Measurements from ENCODE around the gene RAB29. TPM values are rescaled to one million over a fixed set of nuclear protein-coding genes. Genes with fewer than 3 reads are reported as not detected.

RAB29 gene
- total and polyA plus RNA-seq, 9 of the 15 experiments (the other 6 are each of a cell fraction or from before 2014, with no cell fraction given), result 6.3 to 17.6 (median 8.0) TPM

DNA sequence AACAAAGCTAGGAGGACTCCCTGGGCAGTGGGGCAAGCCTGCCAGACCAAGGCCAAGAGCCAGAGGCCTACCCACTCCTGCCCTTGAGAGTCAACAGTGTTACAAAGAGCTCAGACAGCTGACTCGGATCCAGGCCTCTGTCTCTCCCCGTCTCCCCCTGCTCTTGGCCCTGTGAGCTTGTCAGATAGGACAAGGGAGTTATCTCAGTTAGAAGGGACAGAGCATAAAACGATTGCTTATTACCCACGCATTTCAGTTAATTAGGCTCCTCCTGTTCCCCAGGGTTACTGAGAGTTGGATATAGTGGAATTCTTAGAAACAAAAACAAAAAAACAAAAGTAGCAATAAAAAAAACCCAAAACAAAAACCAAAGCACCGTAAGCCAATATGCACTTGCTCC, 36.4 kb upstream of the RAB29 start (continued):
- no peak for TF ChIP-seq ZNF318 (IDR thresholded peaks at IDR 0.05; ENCODE audit: borderline replicate concordance in 1 of 2, low read depth in 1 of 2)
- peak; percentile 59 for TF ChIP-seq MTA2 (IDR thresholded peaks at IDR 0.05; ENCODE audit: low read depth)
- TF ChIP-seq ESRRB (CRISPR knock-in tag; IDR thresholded peaks at IDR 0.05; ENCODE audit: borderline replicate concordance), result no peak
- no peak for TF ChIP-seq ZNF175 (CRISPR knock-in tag; IDR thresholded peaks at IDR 0.05; ENCODE audit: low read depth)
- TF ChIP-seq ARID1B (IDR thresholded peaks at IDR 0.05), result peak; percentile 84
- no peak for TF ChIP-seq E2F6 (IDR thresholded peaks at IDR 0.05; ENCODE audit: borderline replicate concordance in 1 of 2, extremely low read depth in 1 of 2, insufficient read depth in 1 of 2, insufficient read length in 1 of 2, low read depth in 1 of 2, low read length in 1 of 2, poor library complexity in 1 of 2, severe bottlenecking in 1 of 2)
- no peak for TF ChIP-seq ZNF134 (CRISPR knock-in tag; conservative IDR thresholded peaks at IDR 0.05)
- TF ChIP-seq, protein P1, sequence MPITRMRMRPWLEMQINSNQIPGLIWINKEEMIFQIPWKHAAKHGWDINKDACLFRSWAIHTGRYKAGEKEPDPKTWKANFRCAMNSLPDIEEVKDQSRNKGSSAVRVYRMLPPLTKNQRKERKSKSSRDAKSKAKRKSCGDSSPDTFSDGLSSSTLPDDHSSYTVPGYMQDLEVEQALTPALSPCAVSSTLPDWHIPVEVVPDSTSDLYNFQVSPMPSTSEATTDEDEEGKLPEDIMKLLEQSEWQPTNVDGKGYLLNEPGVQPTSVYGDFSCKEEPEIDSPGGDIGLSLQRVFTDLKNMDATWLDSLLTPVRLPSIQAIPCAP (CRISPR knock-in tag; IDR thresholded peaks at IDR 0.05; ENCODE audit: borderline replicate concordance), result no peak
- TF ChIP-seq TEAD2 (tag; IDR thresholded peaks at IDR 0.05), result no peak
- no peak for TF ChIP-seq PBX2 (CRISPR knock-in tag; IDR thresholded peaks at IDR 0.05; ENCODE audit: low read depth)
- TF ChIP-seq PBX2 (tag; conservative IDR thresholded peaks at IDR 0.05; ENCODE audit: low read depth), result no peak
- no peak for TF ChIP-seq ZNF696 (CRISPR knock-in tag; conservative IDR thresholded peaks at IDR 0.05)
- no peak for TF ChIP-seq RUNX1 (IDR thresholded peaks at IDR 0.05; ENCODE audit: low read depth)

Data from K562 (cell line).